BE2C (cell line): ENCODE data around the gene SBF1.

Experiments
- DNase-seq: peaks from one replicate; pipeline ENCODE4 v3.0.0-alpha.2; 2020
- H3K27me3 ChIP-seq: fragments of 250-450 bp; sonication (Bioruptor Pico); 2 replicates; pipeline ENCODE4 v1.5.1; 2020; ENCODE audit warnings: mild to moderate bottlenecking
- H3K36me3 ChIP-seq: fragments of 250-450 bp; sonication (Bioruptor Pico); 2 replicates; pipeline ENCODE4 v1.5.1; 2020; ENCODE audit warnings: mild to moderate bottlenecking
- H3K4me1 ChIP-seq: fragments of 250-450 bp; sonication (Bioruptor Pico); 2 replicates; pipeline ENCODE4 v1.5.1; 2020
- H3K4me3 ChIP-seq: 2 replicates; pipeline ENCODE4 v1.5.1; 2011; ENCODE audit warnings: low read depth, low read length
- H3K9me3 ChIP-seq: fragments of 250-450 bp; sonication (Bioruptor Pico); 2 replicates; pipeline ENCODE4 v1.5.1; 2020
- CTCF ChIP-seq: IDR thresholded peaks from 2 replicates; pipeline ENCODE4 v1.5.1; 2012; ENCODE audit warnings: mild to moderate bottlenecking, low read depth, low read length

The SBF1 gene

GRCh38 chr22:50470491-50470890 is 4.3 kb downstream of the SBF1 start:
- DNase-seq, result no peak
- peaks cover 24% of the 10 kb centered on the region for H3K36me3 ChIP-seq
- no peaks in the 10 kb centered on the region; the same call in 1 of the 2 replicates for H3K4me1 ChIP-seq
- no peak for TF ChIP-seq CTCF
- no peaks in the 10 kb centered on the region for H3K9me3 ChIP-seq
- no peak overlapping the region for H3K4me3 ChIP-seq
- H3K27me3 ChIP-seq, result no peaks in the 10 kb centered on the region

- no peak for DNase-seq
- TF ChIP-seq CTCF, result no peak
- Histone ChIP-seq H3K36me3 (peaks cover 33% of the 10 kb centered on the region), H3K9me3 (no peaks in the 10 kb centered on the region), H3K27me3 (no peaks in the 10 kb centered on the region), H3K4me1 (no peaks in the 10 kb centered on the region; the same call in 1 of the 2 replicates), H3K4me3 (no peak overlapping the region)
Observed at GRCh38 chr22:50469377-50470305, 5.2 kb downstream of the SBF1 start.

GRCh38 chr22:50468626-50469025 is 6.2 kb downstream of the SBF1 start:
- no peak for TF ChIP-seq CTCF
- no peaks in the 10 kb centered on the region; the same call in 1 of the 2 replicates for H3K4me1 ChIP-seq
- no peaks in the 10 kb centered on the region for H3K27me3 ChIP-seq
- H3K4me3 ChIP-seq, result no peak overlapping the region
- DNase-seq, result no peak
- no peaks in the 10 kb centered on the region for H3K9me3 ChIP-seq
- H3K36me3 ChIP-seq, result peaks cover 40% of the 10 kb centered on the region

- no peaks in the 10 kb centered on the region for H3K4me1 ChIP-seq
- H3K36me3 ChIP-seq, result peaks cover 46% of the 10 kb centered on the region
- H3K9me3 ChIP-seq, result no peaks in the 10 kb centered on the region
- no peak overlapping the region for H3K4me3 ChIP-seq
- H3K27me3 ChIP-seq, result no peaks in the 10 kb centered on the region
- DNase-seq, result no peak
- TF ChIP-seq CTCF, result no peak
Observed at GRCh38 chr22:50467773-50468440, 6.9 kb downstream of the SBF1 start.

- Histone ChIP-seq H3K4me1 (no peaks in the 10 kb centered on the region), H3K36me3 (peaks cover 48% of the 10 kb centered on the region), H3K27me3 (no peaks in the 10 kb centered on the region), H3K4me3 (no peak overlapping the region), H3K9me3 (no peaks in the 10 kb centered on the region)
- DNase-seq, result no peak
- no peak for TF ChIP-seq CTCF
Observed at GRCh38 chr22:50467341-50467740, 7.5 kb downstream of the SBF1 start.
